KG1 (cell line): Measurements from ENCODE around the gene MREG.

ENCODE experiments used
- DNase-seq: peaks from one replicate; lab custom pipeline; 2025; lab: John Stamatoyannopoulos, UW

MREG gene

DNA sequence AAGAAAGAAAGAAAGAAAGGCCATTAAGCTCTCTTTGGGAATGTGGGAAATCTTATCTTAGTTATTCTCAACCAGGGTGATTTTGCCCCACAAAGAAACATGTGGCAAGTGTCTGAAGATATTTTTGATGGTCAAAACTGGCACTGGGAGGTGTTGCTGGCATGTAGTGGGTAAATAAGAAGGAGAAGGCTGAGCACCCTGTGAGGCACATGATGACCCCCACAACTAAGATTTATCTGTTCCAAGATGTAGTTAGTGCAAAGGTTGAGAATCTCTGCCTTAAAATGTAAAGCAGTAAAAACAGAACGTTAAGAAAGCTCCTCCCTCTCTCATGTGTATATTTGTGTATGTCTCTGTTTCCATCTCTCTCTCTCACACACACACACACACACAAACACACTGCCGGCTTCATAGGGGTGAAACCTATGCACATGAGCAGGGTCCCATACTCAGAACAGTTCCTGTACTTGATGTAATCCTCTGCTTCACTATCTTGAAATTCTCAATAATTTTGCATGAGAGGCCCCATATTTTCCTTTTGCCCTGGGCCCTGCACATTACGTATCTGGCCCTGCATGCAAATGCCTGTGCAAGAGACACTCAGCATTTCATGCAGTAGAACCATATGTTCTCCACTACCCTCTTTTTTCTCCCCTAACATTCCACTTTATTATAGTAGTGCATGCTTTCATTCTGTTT, 94.3 kb downstream of the MREG start:
- DNase-seq = no peak

DNA sequence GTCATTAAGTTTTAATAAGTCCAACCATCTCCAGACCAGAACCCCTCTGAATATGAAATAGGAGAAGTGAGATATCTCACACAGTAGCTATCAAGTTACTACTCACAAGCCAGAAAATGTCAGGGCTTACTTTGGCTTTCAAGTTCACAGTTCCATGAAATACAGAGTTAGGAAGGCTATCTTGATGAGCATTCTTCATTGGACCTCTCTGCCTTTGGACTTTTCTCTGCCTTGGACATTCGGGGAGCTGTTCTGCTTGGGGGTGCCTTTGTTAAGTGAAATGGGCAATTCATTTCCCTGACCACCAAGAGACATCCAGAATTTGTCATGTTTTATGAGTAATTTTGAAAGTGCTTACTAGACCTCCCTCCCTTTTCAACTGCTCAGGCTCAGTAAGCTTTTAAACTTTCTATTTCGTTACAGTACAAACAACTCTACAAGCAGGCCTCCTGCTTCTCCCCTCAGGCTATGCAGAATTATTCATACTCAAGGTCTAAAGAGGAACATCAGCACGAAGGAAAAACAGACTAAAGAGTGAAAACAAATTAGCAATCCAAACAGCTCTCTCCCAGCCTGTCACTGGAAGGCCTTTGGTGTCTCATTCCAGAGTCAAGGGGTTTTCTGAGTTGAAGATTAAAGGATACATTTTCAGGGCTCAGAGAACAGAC, 95.3 kb downstream of the MREG start:
- DNase-seq = no peak

DNA sequence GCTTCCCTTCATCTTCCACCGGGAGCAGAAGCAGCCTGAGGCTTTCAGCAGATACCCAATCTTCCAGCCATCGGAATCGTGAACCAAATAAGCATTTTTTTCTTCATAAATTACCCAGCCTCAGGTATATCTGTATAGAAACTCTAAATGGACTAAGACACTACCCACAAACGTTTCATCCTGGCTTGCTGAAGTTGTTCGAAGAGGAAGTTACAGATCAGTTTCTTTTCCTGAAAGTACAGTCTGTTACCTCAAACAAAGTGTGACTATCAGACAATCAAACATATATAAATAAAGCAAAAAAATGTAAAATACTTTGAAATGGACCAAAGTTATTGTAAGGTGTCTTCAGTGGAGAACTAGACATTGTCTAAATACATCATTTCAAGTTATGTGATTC, 97.9 kb downstream of the MREG start:
- DNase-seq = no peak

DNA sequence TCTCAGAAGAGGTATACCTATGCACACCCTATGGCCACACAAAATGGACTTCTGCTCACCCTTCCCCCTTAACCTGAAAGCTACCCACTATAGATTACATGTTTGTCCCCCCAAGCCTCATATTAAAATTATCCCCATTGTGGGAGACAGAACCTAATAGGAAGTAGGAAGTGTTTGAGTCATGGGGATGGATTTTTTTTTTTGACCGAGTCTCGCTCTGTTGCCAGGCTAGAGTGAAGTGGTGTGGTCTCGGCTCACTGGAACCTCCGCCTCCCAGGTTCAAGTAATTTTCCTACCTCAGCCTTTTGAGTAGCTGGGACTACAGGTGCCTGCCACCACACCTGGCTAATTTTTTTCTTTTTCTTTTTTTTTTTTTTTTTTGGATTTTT, 98.6 kb downstream of the MREG start:
- no peak for DNase-seq

DNA sequence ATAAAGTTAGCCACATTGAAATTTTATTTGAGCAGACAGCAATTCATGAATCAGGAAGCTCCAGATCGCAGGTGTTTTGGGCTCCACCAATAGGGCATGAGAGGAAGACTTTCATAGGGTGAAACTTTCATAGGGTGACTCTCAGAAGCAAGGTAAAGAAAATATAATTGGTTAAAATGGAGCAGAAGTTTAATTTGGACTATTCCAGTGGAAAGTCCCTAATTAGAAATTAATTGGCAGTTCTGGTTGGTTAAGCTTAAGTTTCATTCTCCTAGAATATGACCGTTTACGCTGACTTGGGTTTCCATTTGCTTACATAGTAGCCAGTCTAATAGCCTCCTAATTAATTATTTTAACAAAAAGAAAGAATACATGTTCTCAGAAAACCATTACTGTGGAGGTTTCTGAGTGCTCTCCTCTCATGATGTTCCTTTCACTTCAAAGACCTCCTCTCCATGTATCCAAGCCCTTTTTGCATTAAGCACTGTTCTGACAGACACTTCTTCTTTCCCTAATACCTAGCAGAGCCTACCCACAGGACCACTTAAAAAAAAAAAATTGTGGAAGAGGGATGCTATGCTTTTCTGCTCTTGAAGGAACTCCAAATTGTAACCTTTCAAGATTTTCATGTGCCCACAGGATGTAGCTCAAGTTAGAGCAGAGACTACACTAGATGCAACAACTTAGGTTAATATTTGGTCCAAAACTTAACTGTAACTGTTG, 99.1 kb downstream of the MREG start:
- DNase-seq = no peak

DNA sequence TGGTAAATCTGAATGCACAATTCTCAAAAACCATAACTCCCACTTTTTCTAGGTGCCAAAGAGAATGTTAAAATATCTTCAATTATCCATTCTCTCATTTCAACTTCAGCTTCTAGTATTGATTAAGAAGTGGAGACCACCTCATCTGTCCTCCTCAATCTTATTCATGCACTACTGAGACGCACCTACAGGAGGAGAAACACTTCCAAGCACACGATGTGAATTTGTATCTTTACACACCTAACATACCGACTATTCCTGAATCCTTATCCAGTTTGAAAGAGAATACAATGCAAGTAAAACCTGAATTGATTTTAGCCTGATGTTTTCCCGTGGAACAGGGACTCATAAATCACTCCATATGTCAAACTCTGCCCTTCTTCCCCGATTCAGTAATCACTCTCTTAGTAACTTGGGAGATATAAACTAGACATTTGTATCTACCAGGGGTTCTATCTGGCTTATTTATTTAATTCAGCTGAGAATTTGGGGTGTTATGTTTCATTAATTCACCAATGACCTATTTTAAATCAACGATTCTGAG, 101.0 kb downstream of the MREG start:
- no peak for DNase-seq

DNA sequence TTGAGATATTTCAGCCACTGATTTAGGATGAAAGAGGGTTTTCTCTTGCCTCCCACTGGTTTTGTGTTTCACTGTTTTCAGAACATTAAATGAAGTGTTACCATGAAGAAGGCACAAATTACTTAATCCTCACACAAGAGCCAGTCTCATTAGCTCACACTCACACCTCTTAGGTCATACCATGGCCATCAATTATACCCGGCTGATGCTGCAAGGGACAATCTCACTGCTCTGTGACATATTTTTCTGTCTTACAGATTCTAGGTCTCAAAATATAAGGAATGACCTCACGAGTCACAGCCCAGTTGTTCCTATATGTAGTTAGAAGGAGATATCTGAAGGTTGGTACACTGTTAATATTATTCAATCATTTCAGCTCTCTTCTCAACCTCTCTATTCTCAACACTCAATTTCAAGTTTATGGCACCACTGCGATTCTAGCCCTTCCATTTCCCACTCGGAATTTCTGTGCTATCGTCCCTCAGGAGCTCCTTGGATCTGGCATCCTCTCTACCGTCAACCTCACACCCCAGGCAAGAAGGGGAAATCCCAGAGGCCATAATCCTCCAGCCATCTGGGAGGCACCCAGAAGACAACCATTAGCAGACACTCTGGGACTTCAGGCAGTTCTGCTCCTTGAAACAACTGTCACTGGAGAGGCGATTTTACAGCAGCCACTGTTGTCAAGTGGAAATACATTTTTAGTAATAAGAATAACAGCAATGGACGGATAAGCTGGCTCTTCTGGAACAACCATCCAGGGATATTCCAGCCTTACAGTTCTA, 101.9 kb downstream of the MREG start:
- DNase-seq = no peak

DNA sequence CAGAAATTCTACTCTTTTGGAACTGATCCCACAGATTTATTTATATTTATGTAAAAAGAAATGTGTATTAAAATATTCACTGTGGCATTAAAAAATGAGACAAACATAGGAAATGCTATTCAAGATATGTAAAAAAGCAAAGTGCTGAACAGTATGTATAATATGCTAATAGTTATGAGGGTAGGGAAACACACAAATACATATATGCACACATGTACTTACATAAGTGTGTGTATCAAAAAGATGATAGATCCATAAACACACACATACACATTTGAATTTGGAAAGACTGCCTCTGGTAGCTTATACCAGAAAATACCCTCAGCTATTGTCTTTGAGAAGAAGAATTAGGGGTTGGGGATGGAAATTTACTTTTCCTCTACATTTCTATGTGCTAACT, 103.2 kb downstream of the MREG start:
- no peak for DNase-seq

DNA sequence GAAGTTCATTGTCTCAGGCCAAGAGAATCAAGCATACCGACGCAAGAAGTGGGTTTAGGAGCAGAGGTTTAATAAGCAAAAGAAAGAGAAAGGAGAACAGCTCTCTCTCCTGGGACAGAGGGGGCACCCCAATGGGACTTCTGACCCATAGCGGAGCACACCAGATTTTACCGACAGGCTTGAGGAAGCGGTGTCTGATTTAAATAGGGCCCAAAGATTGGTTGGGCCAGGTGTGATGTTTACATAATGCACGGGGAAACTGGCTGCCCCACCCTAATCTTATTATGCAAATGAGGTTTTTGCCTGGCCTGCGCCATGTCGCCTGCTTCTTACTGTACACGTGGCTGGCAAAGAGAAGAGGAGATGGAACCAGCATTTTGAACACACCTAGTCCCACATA, 106.2 kb downstream of the MREG start:
- DNase-seq = no peak

DNA sequence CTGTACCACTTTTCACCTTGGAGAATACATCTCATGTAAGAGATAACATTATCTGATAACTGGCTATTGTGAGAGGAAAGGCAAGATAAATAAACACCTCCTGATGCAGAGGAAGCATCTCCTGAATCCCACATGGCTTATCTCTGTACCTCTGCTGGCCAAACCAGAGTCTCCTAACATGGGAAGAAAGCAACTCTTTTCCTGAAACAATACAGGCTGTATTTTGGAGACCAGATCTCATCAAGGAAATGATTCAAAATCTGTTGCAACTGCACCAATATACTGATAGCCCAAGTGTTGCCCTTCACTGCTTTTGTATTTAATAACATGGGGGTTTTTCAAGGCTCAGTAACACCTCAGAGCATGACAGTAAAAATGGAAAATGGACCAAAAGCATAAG, 106.9 kb downstream of the MREG start:
- DNase-seq = no peak

DNA sequence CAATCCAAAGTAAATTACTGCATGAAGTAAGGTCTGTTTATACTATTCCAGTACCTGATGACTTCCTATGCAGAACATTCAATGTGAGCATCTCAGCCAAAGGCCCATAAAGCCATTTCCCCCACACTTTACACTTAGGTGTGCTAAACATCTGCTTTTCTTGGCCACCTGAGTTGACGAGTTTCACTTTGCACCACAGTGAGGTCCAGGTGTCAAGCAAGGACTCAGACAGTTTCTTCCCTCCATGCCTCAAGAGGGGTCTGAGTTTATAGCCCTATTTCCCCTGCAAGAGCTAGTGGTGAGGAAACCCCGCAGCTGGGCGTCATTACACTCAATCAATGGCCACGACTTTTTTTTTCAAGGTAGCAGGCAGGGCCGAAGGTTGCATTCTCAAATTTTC, 107.7 kb downstream of the MREG start:
- no peak for DNase-seq

DNA sequence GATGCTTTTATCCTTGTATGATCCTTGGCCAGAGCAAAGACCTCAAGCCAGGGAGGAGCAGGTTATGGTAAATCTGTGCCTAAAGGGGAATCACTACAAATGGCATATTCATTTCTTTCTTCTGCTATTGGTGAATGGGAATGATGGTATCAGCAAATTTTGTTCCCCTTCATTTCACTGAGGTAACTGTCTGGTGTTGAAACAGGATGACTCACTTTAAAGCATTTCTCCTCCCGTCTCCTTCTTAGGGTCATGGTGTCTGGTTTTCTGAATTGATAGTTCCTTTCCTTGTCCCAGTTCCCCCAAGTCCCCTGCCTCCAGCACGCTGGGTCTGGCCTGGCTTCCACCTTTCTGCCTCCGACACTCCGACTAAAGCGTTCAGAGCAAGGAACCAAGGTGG, 109.2 kb downstream of the MREG start:
- no peak for DNase-seq

DNA sequence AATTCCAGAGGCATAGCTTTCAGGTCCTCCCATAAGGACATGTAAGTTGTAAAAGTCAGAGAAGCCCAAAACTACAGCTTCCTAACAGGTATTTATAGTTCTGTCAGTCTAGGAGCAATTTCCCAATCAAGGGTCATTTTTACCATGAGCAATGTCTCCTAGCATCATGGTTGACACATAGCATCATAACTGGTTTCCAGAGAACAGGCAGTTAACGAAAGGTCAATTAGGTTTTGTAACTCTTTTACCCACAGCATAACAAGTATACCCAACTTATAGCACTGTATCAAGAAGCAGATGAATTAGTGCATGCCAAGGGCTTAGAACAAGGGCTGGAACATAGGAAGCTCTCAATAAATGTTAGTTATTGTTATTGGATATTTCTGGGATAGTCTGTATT, 110.1 kb downstream of the MREG start:
- no peak for DNase-seq

DNA sequence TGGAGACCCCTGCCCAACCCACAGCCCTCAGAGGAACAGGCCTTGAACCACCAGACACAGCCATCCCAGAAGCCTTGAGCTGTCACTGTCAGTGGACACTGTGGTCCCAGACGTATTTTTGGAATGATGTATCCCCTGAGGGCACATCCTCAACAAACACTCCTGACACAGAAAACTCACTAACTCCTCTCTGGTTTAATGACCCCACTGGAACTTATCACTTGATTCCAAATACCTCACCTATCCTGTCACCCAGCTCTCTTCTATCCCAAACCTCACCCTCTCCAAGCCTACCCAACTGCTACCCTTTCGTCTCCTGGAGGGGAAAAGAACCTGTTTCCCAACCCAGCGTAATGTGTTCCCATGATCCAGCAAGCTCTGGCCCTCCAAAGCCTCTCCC, 111.6 kb downstream of the MREG start:
- DNase-seq = no peak

DNA sequence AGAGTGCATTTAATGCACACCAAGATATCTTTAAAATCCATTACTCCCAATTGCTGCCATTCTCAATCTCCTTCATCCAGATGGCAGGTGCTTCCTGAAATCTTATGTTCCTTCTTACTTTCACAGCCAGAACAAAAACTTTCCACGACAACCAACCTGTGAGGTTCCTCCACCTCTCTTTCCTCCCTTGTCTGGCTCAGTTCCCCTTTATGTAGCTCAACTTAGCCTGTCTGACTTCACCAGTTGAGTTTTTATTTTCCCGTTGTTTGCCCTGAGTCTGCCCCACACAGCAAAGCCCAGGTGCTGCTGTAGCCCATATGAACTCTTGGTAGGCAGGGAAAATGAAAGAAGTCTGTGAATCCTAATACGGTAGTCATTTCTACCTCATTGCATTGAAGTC, 112.5 kb downstream of the MREG start:
- DNase-seq = no peak

DNA sequence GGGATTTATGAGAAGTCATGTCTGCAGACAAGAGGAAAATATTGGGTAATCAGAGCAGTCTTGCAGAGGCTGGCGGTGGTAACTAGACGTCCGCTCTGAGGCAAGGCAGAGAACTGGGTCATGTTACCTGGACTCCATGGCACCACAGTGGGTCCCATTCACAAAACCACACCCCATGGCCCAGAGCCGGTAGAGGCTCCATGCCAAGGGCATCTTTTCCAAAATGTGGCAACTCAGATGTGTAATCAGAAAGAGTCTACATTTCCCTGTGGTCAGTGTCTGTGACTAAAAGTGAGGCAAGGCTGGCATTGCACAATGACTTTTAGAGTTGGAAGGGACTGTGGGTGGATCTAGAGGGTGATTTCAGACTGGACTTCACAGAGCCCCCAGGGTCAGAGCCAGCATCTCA, 113.1 kb downstream of the MREG start:
- no peak for DNase-seq

DNA sequence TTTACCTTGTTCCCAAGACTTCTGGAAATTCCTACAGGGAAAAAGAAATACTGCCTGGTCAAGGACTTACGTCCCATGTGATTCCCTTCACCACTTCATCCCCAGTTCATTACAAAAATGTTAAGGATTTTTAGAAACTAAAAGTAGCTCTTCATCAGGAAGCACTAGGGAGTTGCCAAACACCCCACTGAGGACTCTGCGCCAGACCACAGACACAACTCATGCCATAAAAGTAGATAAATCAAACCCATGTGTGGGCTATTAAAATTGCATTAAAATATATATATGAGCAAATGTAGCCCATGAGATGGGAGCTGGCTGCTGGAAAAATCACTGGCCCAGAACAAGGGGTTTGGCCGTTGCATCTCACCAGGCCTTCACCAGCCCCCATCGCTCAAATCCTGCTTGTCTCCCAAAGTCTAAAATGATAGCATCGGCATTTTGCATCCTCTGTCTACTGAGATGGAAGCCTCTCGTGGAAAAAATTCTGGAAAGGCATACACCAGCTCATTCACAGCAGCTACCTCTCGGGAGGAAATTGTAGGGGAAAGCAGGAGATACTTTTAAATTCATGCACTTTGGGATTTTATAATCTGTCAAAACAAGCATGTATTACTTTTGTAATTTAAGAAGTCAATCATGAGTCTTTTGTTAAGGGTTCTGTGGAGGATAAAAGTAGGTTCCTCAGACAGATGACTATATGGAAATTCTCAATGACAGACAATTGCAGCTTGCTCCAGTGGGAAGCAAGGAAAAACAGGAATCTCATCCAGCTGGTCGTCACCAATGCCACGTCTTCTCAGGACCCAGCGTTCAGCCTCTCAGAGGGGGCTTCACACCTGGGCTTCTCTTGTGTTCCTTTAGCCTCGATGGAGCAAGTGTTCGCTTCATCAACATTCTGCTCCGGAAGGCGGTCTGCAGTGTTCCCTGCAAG, 113.9 kb downstream of the MREG start:
- no peak for DNase-seq

DNA sequence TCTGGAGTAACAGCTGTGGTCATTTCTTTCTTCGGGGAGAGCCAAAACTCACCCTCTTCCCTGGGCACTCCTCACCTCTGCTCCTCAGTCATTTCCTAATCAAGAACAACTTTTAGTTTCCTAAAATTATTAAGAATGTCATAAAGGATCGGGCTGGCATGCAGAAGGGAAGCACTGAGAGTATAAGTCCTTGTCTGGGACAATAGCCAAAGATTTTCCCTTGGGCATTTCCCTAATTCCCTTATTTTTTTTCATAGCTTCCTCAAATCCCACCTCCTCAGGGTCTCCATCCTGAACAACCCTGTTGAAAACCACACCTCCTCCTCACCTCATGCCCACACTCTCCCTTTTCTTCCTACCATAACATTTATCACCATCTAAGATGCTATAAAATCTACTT, 115.0 kb downstream of the MREG start:
- DNase-seq = no peak

DNA sequence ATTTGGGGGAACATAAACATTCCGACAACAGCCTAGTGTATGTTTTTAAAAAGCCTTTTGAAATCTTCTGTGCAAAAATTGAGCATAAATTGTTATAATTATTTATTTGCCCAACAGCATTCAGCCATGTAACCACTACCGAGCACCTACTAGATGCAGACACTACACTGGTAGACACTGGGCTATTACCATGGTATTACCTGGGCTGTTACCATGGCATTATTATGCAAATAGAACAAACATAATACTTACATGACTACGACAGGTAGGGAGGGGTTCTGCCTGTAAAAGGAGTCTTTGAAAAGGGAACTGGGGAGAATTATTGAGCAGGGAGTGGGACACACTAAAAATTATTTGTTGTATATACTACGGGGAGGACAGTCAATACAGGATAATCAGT, 116.4 kb downstream of the MREG start:
- DNase-seq = no peak

DNA sequence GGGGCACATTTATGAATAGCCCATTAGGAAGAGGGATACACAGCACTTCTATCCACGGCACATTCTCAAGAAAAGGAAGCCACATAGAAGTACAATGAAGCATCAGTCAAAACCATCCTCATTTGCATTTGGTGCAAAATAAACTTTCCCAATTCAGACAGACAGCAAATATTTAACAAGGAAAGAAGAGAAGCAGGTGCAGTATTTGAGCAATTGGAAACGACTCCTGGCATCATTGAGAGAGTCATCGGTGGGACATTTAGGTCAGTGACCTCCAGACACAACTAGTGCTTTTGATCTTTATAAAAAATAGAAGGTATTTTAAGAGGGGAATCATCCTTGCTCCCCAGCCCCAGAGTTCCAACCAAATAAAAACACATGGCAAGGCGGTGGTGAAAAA, 118.0 kb downstream of the MREG start:
- DNase-seq = no peak
